ENCODE measurements around the gene FAU. TPM values are rescaled to one million over a fixed set of nuclear protein-coding genes. Genes with fewer than 3 reads are reported as not detected.

The FAU gene
- total RNA-seq, 2 donors from 2014 or later = 774 to 802 TPM

DNA sequence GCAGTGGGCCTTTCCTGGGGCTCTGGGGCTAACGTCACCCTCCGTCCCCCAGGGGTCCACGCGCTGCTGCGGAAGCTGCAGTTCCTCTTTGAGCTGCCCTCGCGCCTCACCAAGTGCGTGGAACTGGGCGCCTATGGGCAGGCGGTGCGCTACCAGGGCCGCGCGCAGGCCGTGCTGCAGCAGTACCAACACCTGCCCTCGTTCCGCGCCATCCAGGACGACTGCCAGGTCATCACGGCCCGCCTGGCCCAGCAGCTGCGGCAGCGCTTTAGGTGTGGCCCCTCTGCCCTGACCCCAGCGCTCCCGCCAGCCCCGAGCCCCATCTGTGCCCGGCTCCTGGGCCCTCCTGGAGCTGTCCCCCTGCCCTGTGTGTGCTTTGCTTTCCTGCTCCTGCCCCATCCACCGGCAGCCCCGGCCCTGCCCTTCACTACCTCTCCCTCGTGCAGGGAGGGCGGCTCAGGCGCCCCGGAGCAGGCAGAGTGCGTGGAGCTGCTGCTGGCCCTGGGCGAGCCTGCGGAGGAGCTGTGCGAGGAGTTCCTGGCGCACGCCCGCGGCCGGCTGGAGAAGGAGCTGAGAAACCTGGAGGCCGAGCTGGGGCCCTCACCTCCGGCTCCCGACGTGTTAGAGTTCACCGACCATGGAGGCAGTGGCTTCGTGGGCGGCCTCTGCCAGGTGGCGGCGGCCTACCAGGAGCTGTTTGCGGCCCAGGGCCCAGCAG, 14.0 kb downstream of the FAU start:
- Histone ChIP-seq H3K9ac (ENCODE audit: extremely low read depth, low read length, poor library complexity, severe bottlenecking) (no peak overlapping the region), H3K9me3 (ENCODE audit: control insufficient read depth, low read length) (no peaks in the 10 kb centered on the region), H3K27me3 (ENCODE audit: control insufficient read depth, insufficient read depth, low read length, poor library complexity, severe bottlenecking) (no peaks in the 10 kb centered on the region), H3K27ac (ENCODE audit: low read depth, low read length) (no peak overlapping the region), H3K36me3 (ENCODE audit: control insufficient read depth, insufficient read depth, low read length) (peaks cover 9% of the 10 kb centered on the region), H3K4me3 (ENCODE audit: low read length) (no peak overlapping the region), H3K4me1 (ENCODE audit: control insufficient read depth, insufficient read depth, low read length) (peaks cover 3% of the 10 kb centered on the region)
- peaks cover 6% of the 10 kb centered on the region for H3K4me1 Mint-ChIP-seq
- no peak for DNase-seq
- 96 to 97% methylated on average over 28 to 52 of the region's 52 CpGs for WGBS, 2 experiments (ENCODE audit: insufficient coverage in 1 of 2, insufficient read length in 1 of 2)
- H3K4me3 Mint-ChIP-seq = no peak overlapping the region
- H3K36me3 Mint-ChIP-seq (ENCODE audit: low read depth) = peaks cover 9% of the 10 kb centered on the region
- no peaks in the 10 kb centered on the region for H3K9me3 Mint-ChIP-seq
- no peaks in the 10 kb centered on the region for H3K27me3 Mint-ChIP-seq (ENCODE audit: insufficient read depth)
- H3K27ac Mint-ChIP-seq = no peak overlapping the region
- TF ChIP-seq, protein P1, sequence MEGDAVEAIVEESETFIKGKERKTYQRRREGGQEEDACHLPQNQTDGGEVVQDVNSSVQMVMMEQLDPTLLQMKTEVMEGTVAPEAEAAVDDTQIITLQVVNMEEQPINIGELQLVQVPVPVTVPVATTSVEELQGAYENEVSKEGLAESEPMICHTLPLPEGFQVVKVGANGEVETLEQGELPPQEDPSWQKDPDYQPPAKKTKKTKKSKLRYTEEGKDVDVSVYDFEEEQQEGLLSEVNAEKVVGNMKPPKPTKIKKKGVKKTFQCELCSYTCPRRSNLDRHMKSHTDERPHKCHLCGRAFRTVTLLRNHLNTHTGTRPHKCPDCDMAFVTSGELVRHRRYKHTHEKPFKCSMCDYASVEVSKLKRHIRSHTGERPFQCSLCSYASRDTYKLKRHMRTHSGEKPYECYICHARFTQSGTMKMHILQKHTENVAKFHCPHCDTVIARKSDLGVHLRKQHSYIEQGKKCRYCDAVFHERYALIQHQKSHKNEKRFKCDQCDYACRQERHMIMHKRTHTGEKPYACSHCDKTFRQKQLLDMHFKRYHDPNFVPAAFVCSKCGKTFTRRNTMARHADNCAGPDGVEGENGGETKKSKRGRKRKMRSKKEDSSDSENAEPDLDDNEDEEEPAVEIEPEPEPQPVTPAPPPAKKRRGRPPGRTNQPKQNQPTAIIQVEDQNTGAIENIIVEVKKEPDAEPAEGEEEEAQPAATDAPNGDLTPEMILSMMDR (conservative IDR thresholded peaks at IDR 0.05) = no peak

DNA sequence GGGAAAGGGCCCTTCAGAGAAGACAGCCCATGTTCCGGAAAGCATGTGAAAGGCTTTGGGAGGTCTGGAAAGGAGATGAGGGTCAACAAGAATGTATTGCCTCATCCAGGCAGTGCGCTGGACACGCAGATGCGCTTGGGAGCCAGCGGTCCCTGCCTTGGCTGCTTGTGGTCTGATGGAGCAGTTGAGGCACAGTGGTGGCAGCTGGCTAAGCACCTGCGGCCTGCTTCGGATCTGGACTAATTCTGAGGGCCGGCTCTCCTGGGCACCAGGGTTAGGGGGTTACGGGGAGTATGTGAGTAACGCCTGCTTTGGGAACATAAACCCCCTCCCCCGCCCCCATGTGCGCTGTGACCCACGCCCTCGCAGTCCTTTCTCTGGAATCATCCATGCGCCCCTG, 14.9 kb downstream of the FAU start:
- no peaks in the 10 kb centered on the region for H3K27me3 ChIP-seq (ENCODE audit: control insufficient read depth, insufficient read depth, low read length, poor library complexity, severe bottlenecking)
- Mint-ChIP-seq H3K27me3 (ENCODE audit: insufficient read depth) (no peaks in the 10 kb centered on the region), H3K27ac (no peak overlapping the region), H3K4me3 (no peak overlapping the region), H3K36me3 (ENCODE audit: low read depth) (peaks cover 9% of the 10 kb centered on the region), H3K9me3 (no peaks in the 10 kb centered on the region), H3K4me1 (peaks cover 6% of the 10 kb centered on the region)
- H3K4me3 ChIP-seq (ENCODE audit: low read length) = no peak overlapping the region
- no peak overlapping the region for H3K27ac ChIP-seq (ENCODE audit: low read depth, low read length)
- peaks cover 3% of the 10 kb centered on the region for H3K4me1 ChIP-seq (ENCODE audit: control insufficient read depth, insufficient read depth, low read length)
- peaks cover 14% of the 10 kb centered on the region for H3K36me3 ChIP-seq (ENCODE audit: control insufficient read depth, insufficient read depth, low read length)
- TF ChIP-seq, protein P1 (conservative IDR thresholded peaks at IDR 0.05) = no peak
- no peak overlapping the region for H3K9ac ChIP-seq (ENCODE audit: extremely low read depth, low read length, poor library complexity, severe bottlenecking)
- DNase-seq = no peak
- 91 to 95% methylated on average over 4 to 15 of the region's 15 CpGs for WGBS, 2 experiments (ENCODE audit: insufficient coverage in 1 of 2, insufficient read length in 1 of 2)
- no peaks in the 10 kb centered on the region for H3K9me3 ChIP-seq (ENCODE audit: control insufficient read depth, low read length)

DNA sequence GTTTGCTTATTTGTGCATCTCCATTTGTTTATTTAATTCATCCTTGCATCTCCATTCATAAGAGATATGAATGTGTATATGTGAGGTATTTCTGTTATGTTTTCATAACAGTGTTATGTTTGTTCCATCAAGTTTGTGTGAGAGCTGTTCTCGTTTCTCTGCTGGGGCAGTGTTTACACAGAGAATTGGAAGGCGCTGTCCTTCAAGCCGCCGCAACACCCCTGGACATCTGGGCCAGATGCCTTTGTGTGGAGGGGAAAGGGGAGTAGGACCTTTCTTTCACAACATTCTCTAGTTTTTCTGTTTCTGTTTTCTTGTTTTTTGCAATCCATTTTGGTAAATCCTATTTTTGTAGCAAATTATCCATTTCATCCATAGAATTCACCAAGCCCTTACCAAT, 17.3 kb downstream of the FAU start:
- TF ChIP-seq, protein P1 (conservative IDR thresholded peaks at IDR 0.05) = no peak
- no peak for DNase-seq
- Histone ChIP-seq H3K4me3 (ENCODE audit: low read length) (no peak overlapping the region), H3K9me3 (ENCODE audit: control insufficient read depth, low read length) (no peaks in the 10 kb centered on the region), H3K9ac (ENCODE audit: extremely low read depth, low read length, poor library complexity, severe bottlenecking) (no peak overlapping the region), H3K27me3 (ENCODE audit: control insufficient read depth, insufficient read depth, low read length, poor library complexity, severe bottlenecking) (no peaks in the 10 kb centered on the region), H3K36me3 (ENCODE audit: control insufficient read depth, insufficient read depth, low read length) (peaks cover 17% of the 10 kb centered on the region), H3K4me1 (ENCODE audit: control insufficient read depth, insufficient read depth, low read length) (no peaks in the 10 kb centered on the region), H3K27ac (ENCODE audit: low read depth, low read length) (no peak overlapping the region)
- Mint-ChIP-seq H3K27ac (peak overlapping the region; percentile 33), H3K4me1 (peaks cover 6% of the 10 kb centered on the region), H3K9me3 (no peaks in the 10 kb centered on the region), H3K4me3 (no peak overlapping the region), H3K36me3 (ENCODE audit: low read depth) (peaks cover 12% of the 10 kb centered on the region), H3K27me3 (ENCODE audit: insufficient read depth) (no peaks in the 10 kb centered on the region)
- 95 to 100% methylated on average over 1 to 4 of the region's 4 CpGs for WGBS, 2 experiments (ENCODE audit: insufficient coverage in 1 of 2, insufficient read length in 1 of 2)
